H1 (cell line): ENCODE measurements around the gene TBC1D30.

Experiments used
- ATF2 ChIP-seq: IDR thresholded peaks from 2 replicates; pipeline ENCODE4 v1.6.1; 2012; ENCODE audit warnings: low read length, inconsistent platforms
- ATF3 ChIP-seq: IDR thresholded peaks from 2 replicates; pipeline ENCODE4 v1.6.1; 2011; ENCODE audit warnings: low read depth, mild to moderate bottlenecking, low read length; ENCODE audit not compliant: insufficient read depth
- CBX5 ChIP-seq: fragments of 300-800, 300-1000 bp; sonication (generic); IDR thresholded peaks from 2 replicates; pipeline ENCODE4 v1.7.1; 2016; ENCODE audit warnings: antibody characterized with exemption, low read length, low read depth
- CTCF ChIP-seq, 3 experiments: IDR thresholded peaks; 1 replicate in 2 of 3; 2 replicates in 1 of 3; pipeline versions ENCODE4 v1.5.1 to v1.6.1; 2011; ENCODE audit warnings: low read length in 3 of 3, mild to moderate bottlenecking in 3 of 3, inconsistent platforms in 2 of 3, low read depth in 1 of 3, moderate library complexity in 1 of 3; ENCODE audit not compliant: insufficient read depth in 1 of 3; ENCODE audit errors: control extremely low read depth in 1 of 3
- EZH2 ChIP-seq: fragments of 200-600 bp; sonication (generic); IDR thresholded peaks from 2 replicates; pipeline ENCODE4 v1.7.1; 2012; ENCODE audit warnings: low read depth, mild to moderate bottlenecking, moderate library complexity, low read length, inconsistent platforms; ENCODE audit not compliant: severe bottlenecking
- GABPA ChIP-seq: IDR thresholded peaks from 2 replicates; pipeline ENCODE4 v1.6.1; 2011; ENCODE audit warnings: mild to moderate bottlenecking, low read length, moderate library complexity, borderline replicate concordance; ENCODE audit not compliant: insufficient read depth
- GTF2F1 ChIP-seq: IDR thresholded peaks from 2 replicates; pipeline ENCODE4 v1.6.1; 2012; ENCODE audit warnings: low read depth, low read length, improper control_type of control experiment, borderline replicate concordance
- JUN ChIP-seq: IDR thresholded peaks from 2 replicates; pipeline ENCODE4 v1.6.1; 2011; ENCODE audit warnings: low read depth, mild to moderate bottlenecking, improper control_type of control experiment, low read length
- POLR2A ChIP-seq, 2 experiments: IDR thresholded peaks; 1 replicate in 1 of 2; 2 replicates in 1 of 2; pipeline ENCODE4 v1.6.1; 2011; ENCODE audit warnings: low read depth in 2 of 2, low read length in 2 of 2, mild to moderate bottlenecking in 2 of 2; ENCODE audit errors: control extremely low read depth in 1 of 2
- POLR2AphosphoS5 ChIP-seq: IDR thresholded peaks from 2 replicates; pipeline ENCODE4 v1.6.1; 2011; ENCODE audit warnings: low read depth, low read length
- SRF ChIP-seq: IDR thresholded peaks from 2 replicates; pipeline ENCODE4 v1.6.1; 2011; ENCODE audit warnings: mild to moderate bottlenecking, low read depth, low read length, moderate library complexity
- TAF1 ChIP-seq: IDR thresholded peaks from 2 replicates; pipeline ENCODE4 v1.6.1; 2011; ENCODE audit warnings: mild to moderate bottlenecking, low read depth, low read length
- TEAD4 ChIP-seq: IDR thresholded peaks from 2 replicates; pipeline ENCODE4 v1.6.1; 2012; ENCODE audit warnings: low read depth, low read length, inconsistent platforms, mixed read lengths

GRCh38 chr12:64779354-64779974, 45.0 kb upstream of the TBC1D30 start:
- TF ChIP-seq POLR2A (IDR thresholded peaks at IDR 0.05; ENCODE audit: control extremely low read depth in 1 of 2, low read depth in 2 of 2, low read length in 2 of 2) (no peak), CTCF (IDR thresholded peaks at IDR 0.05; ENCODE audit: control extremely low read depth in 1 of 3, insufficient read depth in 1 of 3, low read depth in 1 of 3, low read length in 3 of 3) (no peak), ATF3 (no peak), TEAD4 (no peak), JUN (no peak), GABPA (no peak), GTF2F1 (no peak), CBX5 (no peak), ATF2 (no peak), EZH2 (no peak), POLR2AphosphoS5 (no peak), SRF (no peak), TAF1 (no peak)
